Measurements from ENCODE around the gene ASCL4. TPM values are rescaled to one million over a fixed set of nuclear protein-coding genes. Genes with fewer than 3 reads are reported as not detected.

ASCL4 gene
- total RNA-seq, 1 experiment from 2014 or later: not detected

DNA sequence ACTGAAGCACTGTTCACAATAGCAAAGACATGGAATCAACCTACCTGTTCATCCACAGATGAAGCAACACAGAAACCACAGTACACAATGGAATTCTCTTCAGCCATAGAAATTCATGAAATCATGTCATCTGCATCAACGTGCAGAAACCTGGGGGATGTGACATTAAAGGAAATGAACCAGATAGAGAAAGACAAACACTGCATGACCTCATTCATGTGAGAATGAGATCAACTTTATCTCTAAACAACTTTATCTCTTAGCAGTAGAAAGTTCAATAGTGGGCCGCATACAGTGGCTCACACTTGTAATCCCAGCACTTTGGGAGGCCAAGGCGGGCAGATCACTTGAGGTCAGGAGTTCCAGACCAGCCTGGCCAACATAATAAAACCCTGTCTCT lies 19.9 kb downstream of the ASCL4 start:
- Histone ChIP-seq H2BK20ac (ENCODE audit: low read depth, low read length, poor library complexity, severe bottlenecking) (no peak overlapping the region), H3K23me2 (ENCODE audit: insufficient read length, low read depth, low read length, poor library complexity, severe bottlenecking) (no peaks in the 10 kb centered on the region), H3K9me3 (ENCODE audit: control insufficient read depth, low read depth, low read length) (no peaks in the 10 kb centered on the region), H3K4ac (ENCODE audit: low read depth, low read length) (no peak overlapping the region), H3K79me1 (ENCODE audit: insufficient read depth, low read depth, low read length, poor library complexity, severe bottlenecking) (no peaks in the 10 kb centered on the region), H3K79me2 (ENCODE audit: insufficient read depth, low read length) (no peaks in the 10 kb centered on the region), H3K9ac (ENCODE audit: extremely low read depth, insufficient read length, low read length) (no peak overlapping the region), H3T11ph (ENCODE audit: low read length) (no peak overlapping the region), H4K5ac (ENCODE audit: insufficient read length, low read depth, low read length) (no peak overlapping the region), H3K4me2 (ENCODE audit: insufficient read depth, insufficient read length, low read length) (no peak overlapping the region), H2BK120ac (ENCODE audit: low read depth, low read length, poor library complexity, severe bottlenecking) (no peak overlapping the region), H3K18ac (ENCODE audit: insufficient read length, low read depth, low read length) (no peak overlapping the region), H4K20me1 (ENCODE audit: control insufficient read depth, insufficient read depth, insufficient read length) (no peaks in the 10 kb centered on the region), H2BK15ac (ENCODE audit: low read depth, low read length) (no peak overlapping the region), H3K4me1 (ENCODE audit: insufficient read depth, low read length) (no peaks in the 10 kb centered on the region), H3K27me3 (ENCODE audit: insufficient read depth, low read length) (no peaks in the 10 kb centered on the region), H4K91ac (ENCODE audit: insufficient read length, low read depth, low read length) (no peak overlapping the region), H3K27ac (ENCODE audit: insufficient read length, low read depth, low read length) (no peak overlapping the region), H4K8ac (replicated peaks; ENCODE audit: insufficient read length, low read depth, low read length) (no peak overlapping the region), H2AK5ac (ENCODE audit: insufficient read length, low read length) (no peak overlapping the region), H3K14ac (ENCODE audit: insufficient read depth, low read length) (no peak overlapping the region), H2BK12ac (ENCODE audit: insufficient read length, low read depth, low read length) (no peak overlapping the region), H3K56ac (ENCODE audit: insufficient read length, low read depth, low read length) (no peak overlapping the region), H3K23ac (ENCODE audit: insufficient read length, low read depth, low read length) (no peak overlapping the region), H2BK5ac (ENCODE audit: insufficient read length, low read length) (no peak overlapping the region), H2AFZ (ENCODE audit: low read length) (no peak overlapping the region)
- Mint-ChIP-seq H3K4me3 (no peak overlapping the region), H3K9me3 (peaks cover 14 to 15% of the 10 kb centered on the region in 2 experiments; a peak in 4 of 5 replicates), H3K27me3 (ENCODE audit: low read depth) (peaks cover 33% of the 10 kb centered on the region), H3K4me1 (no peaks in the 10 kb centered on the region), H3K27ac (no peak overlapping the region), H3K36me3 (ENCODE audit: insufficient read depth in 1 of 3, low read depth in 3 of 3) (peaks cover 0 to 3% (median 2%) of the 10 kb centered on the region in 3 experiments; a peak in 2 of 7 replicates)
- no peak for DNase-seq
- TF ChIP-seq, protein P1, sequence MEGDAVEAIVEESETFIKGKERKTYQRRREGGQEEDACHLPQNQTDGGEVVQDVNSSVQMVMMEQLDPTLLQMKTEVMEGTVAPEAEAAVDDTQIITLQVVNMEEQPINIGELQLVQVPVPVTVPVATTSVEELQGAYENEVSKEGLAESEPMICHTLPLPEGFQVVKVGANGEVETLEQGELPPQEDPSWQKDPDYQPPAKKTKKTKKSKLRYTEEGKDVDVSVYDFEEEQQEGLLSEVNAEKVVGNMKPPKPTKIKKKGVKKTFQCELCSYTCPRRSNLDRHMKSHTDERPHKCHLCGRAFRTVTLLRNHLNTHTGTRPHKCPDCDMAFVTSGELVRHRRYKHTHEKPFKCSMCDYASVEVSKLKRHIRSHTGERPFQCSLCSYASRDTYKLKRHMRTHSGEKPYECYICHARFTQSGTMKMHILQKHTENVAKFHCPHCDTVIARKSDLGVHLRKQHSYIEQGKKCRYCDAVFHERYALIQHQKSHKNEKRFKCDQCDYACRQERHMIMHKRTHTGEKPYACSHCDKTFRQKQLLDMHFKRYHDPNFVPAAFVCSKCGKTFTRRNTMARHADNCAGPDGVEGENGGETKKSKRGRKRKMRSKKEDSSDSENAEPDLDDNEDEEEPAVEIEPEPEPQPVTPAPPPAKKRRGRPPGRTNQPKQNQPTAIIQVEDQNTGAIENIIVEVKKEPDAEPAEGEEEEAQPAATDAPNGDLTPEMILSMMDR (conservative IDR thresholded peaks at IDR 0.05): no peak
- WGBS (ENCODE audit: extremely low coverage, insufficient read length, low lambda C conversion rate): no CpG with 5 or more reads among the region's 3 CpGs

Data from H9 (cell line).